ENCODE data around the gene FBH1.
"Not testable (repeated sequence)": the region's sequence is repeated elsewhere in the genome, so short reads cannot be mapped to it uniquely, and the experiment has no call there.

The FBH1 gene

DNA sequence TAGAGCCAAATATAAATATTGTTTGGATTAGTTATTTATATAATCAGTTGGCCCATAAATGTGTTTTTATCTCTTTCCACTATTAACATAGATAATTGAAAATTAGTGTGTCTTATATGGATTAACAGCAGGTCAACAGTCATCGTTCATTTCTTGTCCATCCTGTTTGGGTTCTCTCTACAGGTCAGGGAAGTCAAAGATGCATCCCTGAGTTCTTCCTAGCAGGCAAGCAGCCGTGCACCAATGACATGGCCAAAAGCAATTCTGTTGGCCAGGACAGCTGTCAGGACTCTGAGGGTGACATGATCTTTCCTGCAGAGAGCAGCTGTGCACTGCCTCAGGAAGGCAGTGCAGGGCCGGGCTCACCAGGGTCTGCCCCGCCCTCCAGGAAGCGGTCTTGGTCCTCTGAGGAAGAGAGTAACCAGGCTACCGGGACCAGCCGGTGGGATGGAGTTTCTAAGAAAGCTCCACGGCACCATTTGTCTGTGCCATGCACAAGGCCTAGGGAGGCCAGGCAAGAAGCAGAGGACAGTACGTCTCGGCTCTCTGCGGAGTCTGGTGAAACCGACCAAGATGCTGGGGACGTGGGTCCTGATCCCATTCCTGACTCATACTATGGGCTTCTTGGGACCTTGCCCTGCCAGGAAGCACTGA, 15.9 kb downstream of the FBH1 start:
- Mint-ChIP-seq H3K4me1 (ENCODE audit: low read depth) (peaks cover 19% of the 10 kb centered on the region), H3K36me3 (peaks cover 17% of the 10 kb centered on the region), H3K9me3 (ENCODE audit: low read depth) (no peaks in the 10 kb centered on the region), H3K4me3 (no peak overlapping the region), H3K27me3 (no peaks in the 10 kb centered on the region), H3K27ac (no peak overlapping the region)

DNA sequence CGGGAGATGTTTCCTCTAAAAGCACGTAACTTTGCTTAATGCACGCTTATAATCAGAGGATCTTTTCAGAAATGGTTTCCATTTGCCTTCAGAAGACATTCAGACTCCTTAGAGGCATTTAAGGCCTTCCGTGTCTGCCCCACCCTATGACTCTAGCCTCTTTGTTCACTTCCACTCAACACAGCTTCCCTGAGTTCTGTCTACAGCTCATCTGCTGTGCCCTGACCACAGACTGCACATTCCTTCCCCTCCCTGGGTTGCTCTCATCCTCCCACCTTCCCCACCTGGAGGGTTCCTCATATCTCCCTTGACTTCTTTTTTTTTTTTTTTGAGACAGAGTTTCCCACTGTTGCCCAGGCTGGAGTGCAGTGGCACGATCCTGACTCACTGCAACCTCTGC, 16.6 kb downstream of the FBH1 start:
- no peak overlapping the region for H3K4me3 Mint-ChIP-seq
- peaks cover 19% of the 10 kb centered on the region for H3K36me3 Mint-ChIP-seq
- H3K9me3 Mint-ChIP-seq (ENCODE audit: low read depth): no peaks in the 10 kb centered on the region
- no peak overlapping the region for H3K27ac Mint-ChIP-seq
- peaks cover 20% of the 10 kb centered on the region for H3K4me1 Mint-ChIP-seq (ENCODE audit: low read depth)
- H3K27me3 Mint-ChIP-seq: no peaks in the 10 kb centered on the region

DNA sequence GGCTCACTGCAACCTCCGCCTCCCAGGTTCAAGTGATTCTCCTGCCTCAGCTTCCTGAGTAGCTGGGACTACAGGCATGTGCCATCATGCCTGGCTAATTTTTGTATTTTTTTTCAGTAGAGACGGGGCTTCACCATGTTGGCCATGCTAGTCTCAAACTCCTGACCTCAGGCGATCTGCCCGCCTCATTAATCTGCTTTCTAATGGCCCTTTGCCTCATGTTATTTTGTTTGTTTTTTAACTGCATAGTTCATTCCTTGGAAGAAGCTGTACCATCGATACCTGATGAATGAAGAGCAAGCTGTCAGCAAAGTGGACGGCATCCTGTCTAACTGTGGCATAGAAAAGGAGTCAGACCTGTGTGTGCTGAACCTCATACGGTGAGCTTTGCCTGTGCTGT, 18.6 kb downstream of the FBH1 start:
- H3K4me3 Mint-ChIP-seq; H3K27me3 Mint-ChIP-seq; H3K27ac Mint-ChIP-seq; H3K9me3 Mint-ChIP-seq (ENCODE audit: low read depth): not testable (repeated sequence)
- Mint-ChIP-seq H3K36me3 (peaks cover 19% of the 10 kb centered on the region), H3K4me1 (ENCODE audit: low read depth) (peaks cover 17% of the 10 kb centered on the region)

DNA sequence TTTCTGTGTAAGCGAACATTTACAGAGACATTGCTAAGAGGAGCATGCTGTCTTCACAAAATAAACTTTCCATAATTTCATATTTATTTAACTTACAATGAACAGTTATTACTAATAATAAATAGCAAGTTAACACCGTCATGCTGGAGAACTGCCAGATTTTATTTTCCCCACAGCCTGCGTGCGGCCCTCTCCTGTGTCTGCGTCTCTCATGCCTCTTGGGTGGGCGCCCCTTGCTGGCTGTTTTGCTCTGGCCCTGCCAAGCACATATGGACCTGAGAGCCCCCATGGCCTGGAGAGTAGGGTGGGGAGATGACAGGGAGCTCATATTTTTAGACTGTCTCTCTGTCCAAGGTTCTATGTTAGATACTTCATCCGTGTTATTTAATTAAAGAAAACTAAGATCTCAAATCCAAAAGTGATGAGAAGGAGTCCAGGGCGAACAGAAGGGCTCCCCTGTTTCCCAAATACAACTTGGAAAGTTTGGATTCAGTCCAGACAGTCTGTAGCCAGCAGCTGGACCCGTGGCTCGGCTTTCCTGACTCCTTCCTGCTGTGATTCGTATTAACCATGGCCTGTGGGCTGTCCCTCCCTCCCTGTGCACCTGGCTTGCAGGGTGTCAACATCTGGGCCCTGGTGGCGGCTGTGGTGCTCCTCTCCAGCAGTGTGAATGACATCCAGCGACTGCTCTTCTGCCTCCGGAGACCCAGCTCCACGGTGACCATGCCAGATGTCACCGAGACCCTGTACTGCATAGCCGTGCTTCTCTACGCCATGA, 20.5 kb downstream of the FBH1 start:
- Mint-ChIP-seq H3K36me3 (peaks cover 16% of the 10 kb centered on the region), H3K9me3 (ENCODE audit: low read depth) (no peaks in the 10 kb centered on the region), H3K27ac (no peak overlapping the region)

DNA sequence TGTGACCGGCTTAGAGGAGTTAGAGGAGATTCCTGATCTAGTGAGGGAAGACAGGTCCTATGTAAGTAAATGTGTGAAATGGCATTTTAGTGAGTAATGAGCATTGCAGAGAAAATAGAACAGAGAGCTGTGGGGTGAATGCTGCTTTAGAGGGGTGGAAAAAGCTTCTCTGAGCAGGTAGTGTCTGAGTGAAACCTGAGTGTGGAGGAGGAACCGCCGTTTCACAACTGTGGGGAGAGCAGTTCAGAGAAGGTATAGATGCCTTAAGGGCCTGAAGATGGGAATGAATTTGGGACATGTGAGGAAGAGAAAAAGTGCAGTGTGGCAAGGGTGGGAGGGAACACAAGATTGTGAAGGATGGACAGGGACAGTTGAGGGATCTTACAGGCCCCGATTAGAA, 21.6 kb downstream of the FBH1 start:
- H3K4me1 Mint-ChIP-seq (ENCODE audit: low read depth): peaks cover 8% of the 10 kb centered on the region
- no peaks in the 10 kb centered on the region for H3K27me3 Mint-ChIP-seq
- no peak overlapping the region for H3K4me3 Mint-ChIP-seq
- H3K27ac Mint-ChIP-seq: no peak overlapping the region
- H3K36me3 Mint-ChIP-seq: peaks cover 15% of the 10 kb centered on the region
- H3K9me3 Mint-ChIP-seq (ENCODE audit: low read depth): no peaks in the 10 kb centered on the region

More for the DNA sequence above, 20.5 kb downstream of the FBH1 start:
- Mint-ChIP-seq H3K4me1 (ENCODE audit: low read depth) (peaks cover 11% of the 10 kb centered on the region), H3K4me3 (no peak overlapping the region), H3K27me3 (no peaks in the 10 kb centered on the region)

DNA sequence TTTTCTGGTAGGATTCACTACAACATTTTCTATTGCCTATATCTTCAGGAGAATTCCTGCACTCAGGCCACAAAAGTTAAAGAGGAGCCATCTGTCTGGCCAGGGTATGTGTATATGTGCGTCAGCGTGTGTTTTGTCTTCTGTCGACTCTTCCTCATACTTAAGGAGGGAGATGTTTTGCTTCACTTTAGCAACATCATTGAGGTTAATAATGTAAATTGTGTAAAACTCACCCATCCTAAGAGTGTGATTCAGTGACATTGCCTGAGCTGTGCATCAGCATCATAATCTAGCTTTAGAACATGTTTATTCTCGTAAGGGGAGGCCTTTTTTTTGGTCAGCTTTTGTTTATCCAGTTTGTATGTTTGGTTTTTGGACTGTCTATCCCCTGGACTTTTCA, 23.7 kb downstream of the FBH1 start:
- peaks cover 9% of the 10 kb centered on the region for H3K36me3 Mint-ChIP-seq
- no peak overlapping the region for H3K27ac Mint-ChIP-seq
- H3K4me3 Mint-ChIP-seq: no peak overlapping the region
- H3K27me3 Mint-ChIP-seq: no peaks in the 10 kb centered on the region
- no peaks in the 10 kb centered on the region for H3K9me3 Mint-ChIP-seq (ENCODE audit: low read depth)
- H3K4me1 Mint-ChIP-seq (ENCODE audit: low read depth): peaks cover 3% of the 10 kb centered on the region

DNA sequence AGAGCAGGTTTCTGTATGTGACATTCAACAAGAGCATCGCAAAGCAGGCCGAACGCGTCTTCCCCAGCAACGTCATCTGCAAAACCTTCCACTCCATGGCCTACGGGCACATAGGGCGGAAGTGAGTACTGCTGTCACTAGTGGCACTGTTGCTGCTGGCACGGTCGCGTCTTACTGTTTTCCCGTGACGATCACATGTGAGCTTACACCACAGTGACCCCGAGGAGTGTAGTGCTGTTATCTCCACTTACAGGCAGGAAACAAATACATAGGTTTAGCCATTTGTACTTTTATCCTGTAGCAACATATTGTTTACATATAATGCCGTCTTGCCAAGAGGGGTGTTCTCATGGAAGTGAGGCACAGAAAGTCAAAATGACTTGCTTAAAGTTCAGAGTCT, 25.4 kb downstream of the FBH1 start:
- Mint-ChIP-seq H3K4me1 (ENCODE audit: low read depth) (peaks cover 3% of the 10 kb centered on the region), H3K27ac (no peak overlapping the region), H3K27me3 (no peaks in the 10 kb centered on the region), H3K4me3 (no peak overlapping the region), H3K9me3 (ENCODE audit: low read depth) (no peaks in the 10 kb centered on the region), H3K36me3 (peaks cover 10% of the 10 kb centered on the region)

DNA sequence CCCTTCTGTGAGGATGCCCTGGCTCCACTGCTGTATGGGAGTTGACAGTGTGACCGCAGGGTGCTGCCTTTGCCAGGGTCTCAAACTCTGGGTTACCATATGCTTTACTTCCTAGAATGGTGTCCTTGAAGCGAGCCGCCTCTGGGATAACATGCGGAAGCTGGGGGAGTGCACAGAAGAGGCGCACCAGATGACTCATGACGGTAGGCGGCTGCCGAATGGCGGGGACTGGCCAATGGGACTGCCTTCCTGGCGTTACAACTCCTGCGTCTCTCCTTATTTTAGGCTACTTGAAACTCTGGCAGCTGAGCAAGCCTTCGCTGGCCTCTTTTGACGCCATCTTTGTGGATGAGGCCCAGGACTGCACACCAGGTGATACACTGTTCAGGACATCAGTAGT, 27.3 kb downstream of the FBH1 start:
- Mint-ChIP-seq H3K27ac (no peak overlapping the region), H3K9me3 (ENCODE audit: low read depth) (no peaks in the 10 kb centered on the region), H3K4me3 (no peak overlapping the region), H3K27me3 (no peaks in the 10 kb centered on the region), H3K36me3 (peaks cover 10% of the 10 kb centered on the region), H3K4me1 (ENCODE audit: low read depth) (no peaks in the 10 kb centered on the region)

DNA sequence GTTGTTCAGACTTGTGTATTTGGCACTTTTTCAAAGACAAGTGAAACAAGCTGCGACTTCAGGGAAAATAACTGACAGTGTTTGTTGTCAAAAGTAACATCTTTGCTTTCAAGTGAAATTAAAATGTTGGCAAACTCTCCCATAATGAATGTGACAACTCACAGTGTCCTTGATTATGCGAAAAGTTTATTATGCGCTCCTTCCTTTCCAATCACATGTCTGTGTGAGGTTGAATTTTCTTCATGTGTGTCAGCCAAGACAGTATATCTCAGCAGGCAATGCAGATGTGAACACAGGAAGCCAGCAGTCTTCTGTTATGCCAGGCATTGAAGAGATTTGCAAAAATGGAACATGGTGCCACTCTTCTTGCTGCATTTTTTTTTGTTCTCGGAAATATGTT, 28.7 kb downstream of the FBH1 start:
- H3K4me1 Mint-ChIP-seq (ENCODE audit: low read depth): no peaks in the 10 kb centered on the region
- no peak overlapping the region for H3K27ac Mint-ChIP-seq
- no peak overlapping the region for H3K4me3 Mint-ChIP-seq
- H3K27me3 Mint-ChIP-seq: no peaks in the 10 kb centered on the region
- no peaks in the 10 kb centered on the region for H3K9me3 Mint-ChIP-seq (ENCODE audit: low read depth)
- peaks cover 11% of the 10 kb centered on the region for H3K36me3 Mint-ChIP-seq

DNA sequence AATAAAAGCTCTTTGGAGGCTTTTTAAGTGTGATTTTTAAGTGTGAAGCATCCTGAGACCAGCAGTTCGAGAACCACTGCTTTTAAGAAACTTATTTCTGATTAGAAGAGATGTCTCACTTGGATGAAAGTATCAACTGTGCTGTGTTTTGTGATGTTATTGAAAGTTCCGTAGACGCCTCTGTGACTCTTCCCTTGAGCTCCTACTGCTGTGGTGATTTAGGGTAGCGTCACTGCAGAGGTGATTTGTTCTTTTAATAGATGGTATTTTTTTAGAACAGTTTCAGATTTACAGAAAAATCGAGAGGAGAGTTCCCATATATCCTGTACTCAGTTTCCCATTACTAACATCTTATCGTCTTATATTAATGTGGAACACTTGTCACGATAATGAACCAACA, 29.5 kb downstream of the FBH1 start:
- Mint-ChIP-seq H3K4me3 (no peak overlapping the region), H3K27ac (no peak overlapping the region), H3K27me3 (no peaks in the 10 kb centered on the region), H3K4me1 (ENCODE audit: low read depth) (no peaks in the 10 kb centered on the region), H3K36me3 (peaks cover 12% of the 10 kb centered on the region), H3K9me3 (ENCODE audit: low read depth) (no peaks in the 10 kb centered on the region)

DNA sequence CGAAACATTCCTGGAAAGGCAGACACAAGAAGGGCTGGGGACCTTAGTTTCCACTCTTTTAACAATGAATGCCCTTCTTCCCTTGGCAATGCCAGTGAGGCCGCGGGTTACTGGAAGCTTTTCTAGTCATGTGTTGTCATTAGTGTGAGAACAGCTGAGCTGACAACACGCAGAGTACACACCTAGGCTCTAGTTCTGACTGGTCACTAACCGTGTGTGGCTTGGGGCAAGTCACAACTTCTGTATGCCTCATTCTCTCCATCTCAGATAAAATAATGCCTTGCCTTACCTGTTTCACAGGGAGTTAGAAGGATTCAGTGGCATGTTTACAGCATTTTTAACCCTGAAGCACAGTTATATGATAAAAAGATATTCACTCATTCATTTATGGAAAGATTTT, 31.7 kb downstream of the FBH1 start:
- H3K4me1 Mint-ChIP-seq (ENCODE audit: low read depth): no peaks in the 10 kb centered on the region
- H3K9me3 Mint-ChIP-seq (ENCODE audit: low read depth): no peaks in the 10 kb centered on the region
- H3K36me3 Mint-ChIP-seq: peaks cover 12% of the 10 kb centered on the region
- no peak overlapping the region for H3K27ac Mint-ChIP-seq
- no peak overlapping the region for H3K4me3 Mint-ChIP-seq
- H3K27me3 Mint-ChIP-seq: no peaks in the 10 kb centered on the region

DNA sequence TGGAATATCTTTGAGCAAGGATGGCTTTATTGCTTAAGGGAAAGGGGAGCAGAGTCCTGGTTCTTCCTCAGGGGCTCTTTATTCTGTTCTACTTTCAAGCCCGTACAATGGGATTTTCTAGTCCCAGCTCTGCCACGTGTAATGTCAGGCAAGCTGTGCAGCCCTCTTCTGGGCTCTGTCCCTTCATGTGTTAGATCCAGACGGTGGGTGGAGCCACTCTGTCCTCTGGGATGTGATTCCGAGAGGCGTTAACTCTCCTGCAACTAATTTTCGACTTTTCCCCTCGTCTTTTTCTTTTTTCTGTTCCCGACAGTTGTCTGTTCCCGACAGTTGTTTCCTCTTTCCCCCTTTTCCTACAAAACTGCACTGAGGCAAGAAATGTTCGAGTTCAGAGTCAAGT, 34.8 kb downstream of the FBH1 start:
- H3K4me3 Mint-ChIP-seq: no peak overlapping the region
- H3K36me3 Mint-ChIP-seq: peaks cover 12% of the 10 kb centered on the region
- no peaks in the 10 kb centered on the region for H3K9me3 Mint-ChIP-seq (ENCODE audit: low read depth)
- H3K4me1 Mint-ChIP-seq (ENCODE audit: low read depth): no peaks in the 10 kb centered on the region
- H3K27me3 Mint-ChIP-seq: no peaks in the 10 kb centered on the region
- H3K27ac Mint-ChIP-seq: no peak overlapping the region

DNA sequence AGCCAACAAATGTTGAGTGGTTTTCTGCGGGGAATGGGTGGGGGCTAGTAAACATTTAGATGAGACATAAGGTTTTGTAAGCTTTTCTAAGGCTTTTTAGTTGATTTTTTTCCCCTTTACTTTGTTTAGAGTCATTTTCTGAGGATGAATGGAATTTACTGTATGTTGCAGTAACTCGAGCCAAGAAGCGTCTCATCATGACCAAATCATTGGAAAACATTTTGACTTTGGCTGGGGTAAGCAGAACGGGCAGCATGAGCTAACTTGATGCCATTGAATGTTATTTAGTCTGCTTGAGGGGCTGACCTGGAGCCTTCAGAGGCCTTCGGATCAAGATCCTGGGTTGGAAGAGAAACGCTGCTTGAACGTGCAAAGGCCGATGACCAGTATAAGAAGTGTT, 37.3 kb downstream of the FBH1 start:
- H3K4me3 Mint-ChIP-seq: no peak overlapping the region
- no peaks in the 10 kb centered on the region for H3K27me3 Mint-ChIP-seq
- H3K36me3 Mint-ChIP-seq: peaks cover 8% of the 10 kb centered on the region
- no peak overlapping the region for H3K27ac Mint-ChIP-seq
- no peaks in the 10 kb centered on the region for H3K9me3 Mint-ChIP-seq (ENCODE audit: low read depth)
- H3K4me1 Mint-ChIP-seq (ENCODE audit: low read depth): no peaks in the 10 kb centered on the region

DNA sequence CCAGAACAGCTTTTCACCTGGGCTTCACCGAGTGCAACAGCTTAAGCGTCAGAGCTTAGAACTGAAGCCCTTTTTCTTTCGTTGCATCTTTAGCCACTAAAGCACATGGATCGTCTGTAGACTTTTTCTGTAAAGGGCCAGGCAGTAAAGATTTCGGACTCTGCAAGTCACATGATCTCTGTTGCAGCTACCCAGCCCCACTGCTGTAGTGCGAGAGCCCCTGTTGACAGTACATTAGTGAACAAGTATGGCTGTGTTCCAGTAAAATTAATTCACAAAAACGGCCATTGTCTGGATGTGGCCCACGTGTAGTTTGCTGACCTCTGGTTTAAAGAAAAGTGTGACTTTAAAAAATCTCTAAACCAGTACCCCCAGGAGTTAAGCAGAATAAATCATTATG, 39.4 kb downstream of the FBH1 start:
- H3K36me3 Mint-ChIP-seq: peaks cover 6% of the 10 kb centered on the region
- no peak overlapping the region for H3K27ac Mint-ChIP-seq
- H3K27me3 Mint-ChIP-seq: no peaks in the 10 kb centered on the region
- H3K9me3 Mint-ChIP-seq (ENCODE audit: low read depth): no peaks in the 10 kb centered on the region
- H3K4me1 Mint-ChIP-seq (ENCODE audit: low read depth): no peaks in the 10 kb centered on the region
- no peak overlapping the region for H3K4me3 Mint-ChIP-seq

DNA sequence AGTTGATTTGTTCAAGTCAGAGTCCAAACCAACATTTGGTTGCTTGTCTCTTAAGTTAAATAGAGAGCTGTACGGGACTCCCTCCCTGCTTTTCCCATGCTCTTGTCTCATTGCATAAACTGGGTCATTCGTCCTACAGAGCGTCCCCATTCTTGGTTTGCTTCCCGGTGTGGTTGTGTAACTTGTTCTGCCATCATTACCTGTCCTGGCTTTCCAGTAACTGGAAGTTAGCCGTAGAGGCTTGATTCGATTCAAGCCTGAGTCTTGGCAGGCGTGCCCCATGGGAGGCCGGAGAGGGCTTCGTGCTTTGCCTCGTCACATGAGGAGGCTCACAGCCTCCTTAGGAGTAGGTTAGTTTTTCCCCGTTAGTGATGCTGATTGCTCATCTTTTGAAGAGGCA, 40.2 kb downstream of the FBH1 start:
- peaks cover 3% of the 10 kb centered on the region for H3K36me3 Mint-ChIP-seq
- no peak overlapping the region for H3K4me3 Mint-ChIP-seq

DNA sequence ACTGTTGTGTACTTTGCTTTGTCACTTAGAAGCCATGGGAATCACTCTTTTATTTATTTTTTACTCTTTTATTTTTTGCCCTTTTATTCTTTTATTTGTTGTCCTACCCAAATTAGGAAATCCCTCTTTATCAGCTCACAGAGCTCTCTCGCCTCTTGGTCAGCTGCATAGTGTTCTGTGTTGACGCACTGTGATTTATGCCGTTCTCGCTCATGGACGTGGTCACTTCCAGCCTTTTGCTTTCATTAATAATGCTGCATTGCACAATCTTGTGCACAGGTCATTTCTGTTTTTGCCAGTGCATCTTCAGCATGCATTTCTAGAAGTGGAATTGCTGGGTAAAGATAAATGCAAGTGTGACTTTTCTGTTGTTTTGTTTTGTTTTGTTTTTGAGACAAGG, 42.3 kb downstream of the FBH1 start:
- H3K4me3 Mint-ChIP-seq: no peak overlapping the region
- no peaks in the 10 kb centered on the region for H3K9me3 Mint-ChIP-seq (ENCODE audit: low read depth)
- peaks cover 2% of the 10 kb centered on the region for H3K36me3 Mint-ChIP-seq
- H3K27ac Mint-ChIP-seq: no peak overlapping the region
- H3K27me3 Mint-ChIP-seq: no peaks in the 10 kb centered on the region
- H3K4me1 Mint-ChIP-seq (ENCODE audit: low read depth): no peaks in the 10 kb centered on the region

More for the DNA sequence above, 40.2 kb downstream of the FBH1 start:
- Mint-ChIP-seq H3K27me3 (no peaks in the 10 kb centered on the region), H3K9me3 (ENCODE audit: low read depth) (no peaks in the 10 kb centered on the region), H3K4me1 (ENCODE audit: low read depth) (no peaks in the 10 kb centered on the region), H3K27ac (no peak overlapping the region)

Measured in activated naive CD8-positive, alpha-beta T cell (primary cell).